NCI-H82 treated with DMSO at 0.1 percent for 48 hours (cell line): ENCODE data around the gene ARHGAP10.
"Not testable (repeated sequence)": the region's sequence is repeated elsewhere in the genome, so short reads cannot be mapped to it uniquely, and the experiment has no call there.

Source experiments
- DNase-seq: peaks from one replicate; lab custom pipeline; 2025; ENCODE audit not compliant: unreplicated experiment; lab: John Stamatoyannopoulos, UW

ARHGAP10 gene

DNA sequence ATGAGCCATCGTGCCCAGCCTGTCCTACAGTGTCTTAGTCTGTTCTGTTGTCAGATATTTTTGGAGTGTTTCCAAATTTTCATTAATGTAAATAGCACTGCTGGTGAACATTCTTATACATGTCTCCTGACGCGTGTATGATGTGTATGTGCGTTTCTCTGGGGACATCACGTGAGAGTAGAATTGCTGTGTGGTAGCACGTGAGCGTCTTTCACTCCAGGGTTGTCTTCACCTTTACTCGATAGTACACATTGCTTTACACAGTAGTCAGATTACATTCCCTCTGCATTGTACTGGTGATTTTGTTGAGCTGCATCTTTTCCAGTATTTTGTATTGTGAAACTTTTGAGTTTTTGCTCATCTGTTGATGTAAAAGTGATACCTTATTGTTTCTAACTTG lies 60.0 kb downstream of the ARHGAP10 start:
- DNase-seq, result no peak

DNA sequence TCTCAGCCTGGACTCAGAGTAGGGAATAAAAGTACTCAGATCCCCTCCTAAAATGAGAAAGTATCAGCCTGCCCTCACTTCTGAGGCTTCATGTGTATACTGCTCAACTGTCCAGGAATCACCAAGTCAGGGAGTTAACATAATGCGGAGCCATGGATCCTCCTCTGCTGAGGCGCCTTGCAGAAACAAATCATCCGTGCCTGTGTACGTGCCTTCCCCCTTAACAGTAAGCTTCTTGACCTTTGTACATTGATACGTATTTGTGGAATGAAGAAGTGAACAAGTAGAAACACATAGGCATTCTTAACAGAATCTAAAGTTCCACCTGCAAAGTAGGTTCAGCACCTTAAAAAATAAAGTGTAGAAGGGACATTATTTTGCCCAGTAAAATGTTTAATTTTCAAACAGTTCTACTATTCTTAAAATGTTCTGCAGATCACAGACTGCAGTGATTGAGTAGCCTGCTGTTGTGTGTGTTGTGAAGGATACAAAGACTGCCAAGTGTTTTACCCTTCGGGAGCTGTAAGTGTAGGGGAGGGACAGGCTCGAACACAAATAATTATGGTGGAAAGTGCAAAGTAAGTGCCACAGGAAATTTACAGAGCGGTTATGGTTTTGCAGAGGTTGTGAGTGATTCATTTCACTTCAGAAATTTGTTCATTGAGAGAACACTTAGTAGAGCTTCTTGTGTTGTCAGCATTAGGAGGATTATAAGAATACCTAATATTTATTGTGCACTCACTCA lies 61.9 kb downstream of the ARHGAP10 start:
- no peak for DNase-seq

DNA sequence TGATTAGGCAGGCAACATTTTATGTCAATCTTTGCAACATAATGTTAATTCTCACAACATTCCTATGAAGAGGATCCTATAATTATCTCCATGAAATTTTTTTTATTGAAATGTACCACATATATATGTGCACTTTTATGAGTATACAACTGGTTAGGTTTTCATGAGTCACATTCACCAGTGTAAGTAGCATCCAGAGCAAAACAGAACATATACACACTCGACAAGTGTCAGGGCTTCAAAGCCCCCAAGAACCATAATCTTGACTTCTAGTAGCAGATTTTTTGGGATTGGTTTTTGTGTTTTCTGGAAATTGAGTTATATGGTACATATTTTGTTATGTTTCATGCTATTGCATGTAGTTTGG lies 62.4 kb downstream of the ARHGAP10 start:
- no peak for DNase-seq

DNA sequence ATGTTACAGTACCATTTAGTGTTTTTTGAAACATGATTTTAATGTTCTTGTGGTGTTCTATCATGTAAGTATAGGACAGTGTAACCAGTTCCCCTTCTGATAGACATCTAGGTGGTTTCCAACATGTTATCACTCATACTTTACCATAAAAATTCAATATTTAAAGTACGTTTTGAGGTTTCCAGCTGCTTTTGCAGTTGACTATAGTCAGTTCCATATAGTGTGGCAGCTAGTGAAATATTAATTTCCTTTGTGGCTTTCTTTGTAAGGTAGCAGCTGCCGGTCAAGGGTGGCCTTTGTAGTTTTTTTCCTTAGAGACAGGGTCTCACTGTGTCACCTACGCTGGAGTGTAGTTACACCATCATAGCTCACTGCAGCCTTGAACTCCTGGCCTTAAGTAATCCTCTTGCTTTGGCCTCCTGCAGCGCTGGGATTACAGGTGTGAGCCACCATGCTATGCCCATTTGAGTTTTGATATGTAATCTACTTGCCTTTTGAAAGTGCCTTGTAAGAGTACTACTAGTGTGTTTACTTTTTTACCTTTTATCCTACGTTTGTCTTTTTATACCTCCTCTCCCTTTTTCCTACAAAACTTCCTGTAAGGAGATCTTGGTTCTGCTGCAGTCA lies 63.0 kb downstream of the ARHGAP10 start:
- no peak for DNase-seq

DNA sequence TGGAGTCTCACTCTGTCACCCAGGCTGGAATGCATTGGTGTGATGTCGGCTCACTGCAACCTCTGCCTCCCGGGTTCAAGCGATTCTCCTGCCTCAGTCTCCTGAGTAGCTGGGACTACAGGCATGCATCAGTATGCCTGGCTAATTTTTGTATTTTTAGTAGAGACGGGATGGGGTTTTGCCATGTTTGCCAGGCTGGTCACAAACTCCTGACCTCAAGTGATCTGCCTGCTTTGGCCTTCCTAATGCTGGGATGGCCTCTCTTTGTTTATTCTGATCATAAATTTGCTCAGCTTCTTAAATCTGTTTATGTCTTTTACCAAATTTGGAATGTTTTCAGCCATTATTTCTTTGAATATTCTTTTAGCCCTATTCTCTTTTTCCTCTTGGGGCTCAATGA lies 67.2 kb downstream of the ARHGAP10 start:
- not testable (repeated sequence) for DNase-seq

DNA sequence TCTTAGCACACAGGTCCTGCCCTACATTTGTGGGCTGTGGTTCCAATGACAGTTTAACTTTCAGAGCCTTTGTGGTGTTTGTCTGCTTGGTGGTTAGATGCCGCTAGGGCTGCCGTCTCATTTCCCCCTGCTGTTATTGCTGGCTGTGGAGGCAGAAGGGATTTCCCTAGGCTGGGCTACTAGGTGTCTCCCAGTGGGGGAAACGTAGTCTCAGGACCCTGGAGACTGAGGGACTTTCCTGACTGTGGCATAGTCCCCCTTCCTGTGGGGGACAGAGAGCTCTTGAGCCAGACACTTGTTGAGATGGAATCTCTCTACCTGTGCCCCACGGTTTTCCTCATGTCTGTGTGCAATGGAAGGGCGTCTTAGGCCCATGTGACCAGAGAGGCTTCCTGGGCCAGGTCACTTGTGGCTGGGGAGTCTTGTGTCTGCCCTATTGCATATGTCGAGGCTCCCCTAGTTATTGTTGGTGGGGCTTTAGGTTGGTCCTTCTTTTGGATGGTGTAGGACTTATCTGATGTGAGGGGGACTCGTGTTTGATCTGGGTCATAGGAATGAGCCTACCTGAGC lies 68.2 kb downstream of the ARHGAP10 start:
- no peak for DNase-seq

DNA sequence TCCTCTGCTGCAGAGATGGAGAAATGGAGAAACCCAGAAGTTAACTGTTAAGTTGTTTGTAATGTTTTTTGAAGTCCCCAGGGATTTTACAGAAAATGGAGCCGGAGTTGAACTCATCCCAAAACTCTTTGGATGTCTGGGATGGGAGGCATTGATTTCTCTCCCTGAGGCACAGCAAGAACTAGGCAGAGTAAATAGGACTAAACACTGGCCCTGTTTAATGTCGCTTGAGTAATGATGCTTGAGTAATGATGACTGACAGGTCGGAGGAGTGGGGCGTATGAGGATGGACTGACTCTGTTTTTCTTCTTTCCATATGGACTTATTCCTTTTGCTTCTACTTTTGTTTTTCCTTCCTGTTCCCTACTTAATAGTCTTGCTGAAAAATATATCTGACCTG lies 69.9 kb downstream of the ARHGAP10 start:
- no peak for DNase-seq

DNA sequence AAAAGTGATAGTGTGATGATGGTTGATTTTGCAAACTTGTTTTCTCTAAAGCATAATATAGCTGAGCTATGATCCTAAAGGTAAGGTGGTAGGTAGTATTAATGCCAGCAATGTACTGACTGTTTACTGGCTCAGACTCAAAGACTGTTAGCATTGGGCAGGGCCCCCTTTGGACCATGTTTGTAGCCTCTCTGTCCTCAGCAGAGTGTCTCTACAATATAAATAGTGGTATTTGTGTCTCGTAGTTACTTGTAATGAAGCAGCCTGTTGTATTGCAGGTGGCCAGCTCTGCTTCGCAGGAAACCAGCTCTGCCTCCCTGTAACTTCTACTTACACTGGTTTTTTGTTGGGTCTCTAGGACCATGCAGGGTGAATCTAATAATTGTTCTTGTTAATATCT lies 70.5 kb downstream of the ARHGAP10 start:
- DNase-seq, result no peak

DNA sequence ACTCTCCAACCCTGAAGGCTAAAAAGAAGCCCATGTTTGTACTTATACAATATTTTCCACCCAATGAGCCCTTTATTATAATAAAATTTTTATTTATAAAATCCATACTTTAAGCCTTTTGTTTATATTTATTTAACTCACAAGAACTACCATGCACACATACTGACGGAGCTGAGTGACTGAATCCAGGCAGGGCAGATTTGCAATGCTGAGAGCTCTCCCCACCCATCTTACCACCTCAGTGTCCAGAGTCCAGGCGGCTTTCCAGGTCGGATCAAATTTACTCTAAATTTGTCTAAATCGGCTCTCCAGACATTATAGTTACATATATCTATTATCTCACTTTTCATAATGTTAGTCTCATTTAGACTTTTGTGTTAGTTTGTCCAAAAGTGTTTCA lies 74.1 kb downstream of the ARHGAP10 start:
- DNase-seq, result no peak

DNA sequence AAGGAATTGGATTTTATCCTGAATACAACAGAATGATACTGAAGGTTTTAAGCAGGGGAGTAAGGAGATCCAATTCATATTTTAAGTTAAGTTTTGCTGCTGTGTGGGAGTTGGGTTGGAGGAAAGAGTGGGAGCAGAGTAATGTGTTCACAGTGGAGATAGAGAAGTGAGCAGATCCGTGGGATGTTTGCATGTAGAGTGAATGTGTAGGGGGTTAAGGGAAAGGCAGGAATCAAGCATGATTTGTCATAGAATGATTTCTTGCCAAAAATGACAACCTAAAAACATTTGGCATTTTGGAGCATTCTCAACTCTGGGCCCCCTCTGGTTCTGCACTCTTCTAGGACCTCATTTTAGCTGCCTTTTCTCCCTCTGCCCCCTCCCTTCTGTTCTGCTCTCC lies 76.6 kb downstream of the ARHGAP10 start:
- DNase-seq, result no peak

- no peak for DNase-seq
Measured at GRCh38 chr4:147809211-147809610, 77.3 kb downstream of the ARHGAP10 start.

DNA sequence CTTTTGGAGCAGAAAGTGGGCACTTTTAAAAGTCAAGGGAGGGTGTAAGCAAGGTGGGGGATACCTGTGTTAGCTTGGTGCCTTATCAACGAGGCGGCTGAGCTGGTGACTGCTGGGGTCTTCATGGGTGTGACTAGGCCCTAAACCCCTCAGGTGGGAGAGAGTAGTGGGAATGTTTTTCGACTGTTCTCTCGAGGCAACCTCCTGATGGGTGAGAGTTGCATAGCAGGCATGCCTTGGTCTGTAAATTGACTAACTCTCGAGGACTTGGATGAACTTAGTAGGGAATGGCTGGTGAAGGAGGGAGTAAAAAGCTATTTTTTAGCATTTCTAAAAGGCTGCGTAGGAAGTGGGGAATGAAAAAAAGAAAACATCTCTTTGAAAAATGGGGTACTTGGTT lies 80.0 kb downstream of the ARHGAP10 start:
- no peak for DNase-seq

DNA sequence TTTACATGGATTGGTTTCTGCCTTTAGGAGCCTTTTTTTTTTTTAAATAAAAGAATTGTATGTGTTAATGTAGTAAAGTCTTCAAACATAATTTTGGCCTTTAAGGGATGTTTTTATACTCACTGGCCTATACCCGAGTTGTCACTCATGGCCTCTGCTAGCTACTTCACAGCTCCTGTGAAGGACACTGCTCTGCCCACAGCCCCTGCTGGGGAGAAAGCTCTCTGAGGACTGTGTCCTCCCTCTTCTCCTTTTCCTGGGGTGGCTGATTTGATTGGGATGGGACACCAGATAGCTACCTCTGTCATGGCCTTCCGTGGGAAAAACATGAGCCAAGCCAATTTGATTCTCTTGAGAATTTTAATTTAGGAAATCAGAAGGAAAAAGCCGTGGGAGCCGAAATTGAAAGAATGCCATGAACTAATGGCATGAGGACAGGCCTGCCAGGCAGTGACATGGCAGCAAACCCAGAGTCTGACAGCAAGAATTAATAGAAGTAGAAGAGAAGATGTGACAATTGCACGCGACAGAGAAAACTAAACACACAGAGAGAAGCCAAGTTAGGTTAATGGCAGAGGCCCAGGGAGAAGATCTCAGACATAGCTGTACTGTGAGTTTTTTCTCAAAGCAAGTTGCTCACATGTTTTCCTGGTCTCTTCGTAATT lies 81.4 kb downstream of the ARHGAP10 start:
- no peak for DNase-seq

- DNase-seq, result no peak
Measured at GRCh38 chr4:147813973-147814372, 82.1 kb downstream of the ARHGAP10 start.

DNA sequence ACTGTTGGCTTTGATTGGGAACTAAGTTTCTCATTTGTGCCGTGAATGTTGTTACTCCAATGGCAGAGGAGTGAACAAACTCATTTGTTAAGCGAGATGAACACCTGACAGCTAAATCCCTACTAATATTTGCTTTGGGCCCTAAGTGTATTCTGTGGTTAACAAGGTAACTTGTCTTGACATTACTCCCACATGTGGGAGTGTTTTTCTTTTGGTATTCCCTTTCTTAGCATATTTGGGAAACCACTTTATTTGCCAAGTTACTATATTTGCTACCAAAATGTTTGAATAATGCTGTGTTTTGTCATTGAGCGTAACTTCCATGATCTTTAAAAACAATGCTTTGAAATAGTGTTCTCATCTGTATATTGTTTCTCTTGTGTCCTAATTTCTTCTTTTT lies 82.5 kb downstream of the ARHGAP10 start:
- DNase-seq, result no peak

DNA sequence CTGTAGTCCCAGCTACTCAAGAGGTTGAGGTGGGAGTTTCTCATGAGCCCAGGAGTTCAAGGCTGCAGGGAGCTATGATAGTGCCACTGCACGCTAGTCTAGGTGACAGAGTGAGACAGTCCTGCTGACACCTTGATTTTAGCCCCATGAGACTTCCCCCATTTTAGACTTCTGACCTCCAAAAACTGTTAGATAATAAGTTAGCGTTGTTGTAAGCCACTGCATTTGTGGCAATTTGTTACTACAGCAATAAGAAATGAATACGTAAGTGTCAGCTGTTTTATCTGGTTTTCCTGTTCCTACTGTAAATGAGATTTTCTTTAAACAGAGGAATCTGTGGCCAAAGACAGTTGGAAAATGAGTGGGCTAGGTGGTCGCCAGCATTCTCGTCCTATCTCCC lies 83.9 kb downstream of the ARHGAP10 start:
- no peak for DNase-seq

DNA sequence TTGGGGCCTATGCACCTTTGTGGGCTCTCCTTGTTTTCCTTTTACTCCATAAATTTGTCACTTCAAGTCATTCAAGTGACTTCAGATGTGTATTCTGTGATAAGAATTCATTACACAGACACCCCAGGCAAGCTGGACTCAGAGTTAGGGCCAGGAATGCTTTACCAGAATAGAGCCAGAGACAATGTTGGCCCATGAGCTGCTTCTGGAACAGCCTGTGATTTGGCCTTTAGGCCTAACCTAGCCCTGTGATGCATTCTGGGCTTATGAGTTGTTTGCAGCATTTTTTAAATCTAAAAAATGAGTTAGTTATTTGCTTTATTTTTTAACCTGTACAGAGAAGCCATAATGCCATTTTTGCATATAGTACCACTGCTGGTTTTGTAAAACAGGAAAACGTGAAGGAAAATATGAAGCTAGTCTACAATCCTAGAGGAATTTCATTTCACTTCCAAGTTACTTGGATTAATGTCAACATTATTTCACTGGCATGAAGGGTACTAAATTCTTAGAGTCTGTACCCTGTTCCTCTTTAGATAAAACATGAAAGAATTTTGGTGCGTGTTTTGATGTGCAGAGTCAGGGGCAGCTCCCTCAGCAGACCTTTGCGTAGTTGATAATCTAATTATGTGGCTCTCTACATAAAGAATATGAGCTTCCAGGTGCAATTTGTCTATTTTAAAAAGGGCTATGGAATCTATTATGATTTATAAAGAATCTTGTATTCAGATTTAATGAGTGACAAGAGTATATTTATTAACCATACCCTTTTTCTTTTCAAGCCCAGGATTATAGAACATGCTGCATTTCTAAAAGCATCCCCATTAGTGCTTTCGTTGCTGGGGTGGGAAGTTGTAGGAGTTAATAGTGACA lies 84.7 kb downstream of the ARHGAP10 start:
- no peak for DNase-seq

DNA sequence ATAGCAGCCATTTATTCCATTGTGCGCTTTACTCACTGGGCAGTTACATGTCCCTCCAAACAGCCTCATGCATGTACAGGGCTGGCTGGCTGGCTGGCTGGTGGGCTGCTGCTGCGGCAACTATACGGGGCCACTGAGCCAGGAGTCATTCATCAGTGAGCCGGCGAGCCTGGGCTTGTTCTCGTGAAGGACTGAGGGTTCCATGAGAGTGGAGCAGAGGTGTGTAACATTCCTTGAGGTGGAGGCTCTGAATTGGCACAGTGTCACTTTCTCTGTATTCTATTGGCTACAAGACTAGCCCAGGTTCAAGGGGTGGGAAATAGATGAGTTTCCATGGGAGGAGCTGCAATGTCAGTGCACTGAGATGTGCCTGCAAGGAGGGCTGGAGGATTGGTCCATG lies 89.1 kb downstream of the ARHGAP10 start:
- DNase-seq, result no peak

DNA sequence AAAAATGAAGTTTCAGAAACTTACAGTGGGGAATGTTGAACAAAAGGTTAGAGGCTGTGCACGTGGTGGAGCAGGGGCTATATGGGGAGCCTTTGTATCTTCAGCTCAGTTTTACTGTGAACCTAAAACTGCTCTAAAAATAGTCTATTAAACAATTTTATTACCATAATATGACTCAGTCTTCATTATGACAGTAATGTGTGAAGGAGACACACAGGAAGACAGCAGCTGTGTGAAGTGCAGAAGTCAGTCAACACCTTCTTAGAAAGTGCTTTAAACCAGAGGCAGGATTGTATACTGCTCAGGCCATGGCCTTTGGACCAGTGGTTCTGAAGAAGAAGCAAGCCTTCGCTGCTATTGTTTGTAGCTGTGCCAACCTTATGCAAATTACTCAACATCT lies 89.7 kb downstream of the ARHGAP10 start:
- no peak for DNase-seq

GRCh38 chr4:147822128-147822527 lies 90.2 kb downstream of the ARHGAP10 start:
- DNase-seq, result no peak

DNA sequence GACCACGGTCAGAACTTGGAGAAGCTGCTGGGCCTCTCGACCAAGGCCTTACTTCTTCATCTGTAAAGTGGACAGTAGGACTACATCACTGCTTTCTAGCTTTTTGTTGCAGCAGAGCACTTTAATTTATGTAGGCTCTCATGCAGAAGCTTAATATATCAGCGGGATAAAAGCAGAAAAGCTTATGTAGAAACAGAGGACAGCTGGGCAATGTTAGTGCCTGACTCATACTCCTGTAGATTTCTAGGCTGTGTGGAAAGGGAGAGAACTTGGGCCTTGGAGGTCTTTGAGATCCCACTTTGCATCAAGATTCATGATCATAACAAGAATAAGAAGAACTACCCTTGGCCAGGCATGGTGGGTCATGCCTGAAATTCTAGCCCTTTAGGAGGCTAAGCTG lies 91.2 kb downstream of the ARHGAP10 start:
- DNase-seq, result no peak
